Embryonic facial prominence (tissue), 1 donor: ENCODE data around the gene FANCI.
"Not testable (repeated sequence)": the region's sequence is repeated elsewhere in the genome, so short reads cannot be mapped to it uniquely, and the experiment has no call there.

Experiments
- DNase-seq: peaks from one replicate; pipeline ENCODE4 v3.0.0-alpha.2; 2016; ENCODE audit errors: extremely low spot score

The FANCI gene

GRCh38 chr15:89225588-89225987, 18.2 kb upstream of the FANCI start:
- DNase-seq, result no peak

GRCh38 chr15:89226359-89227221, 17.2 kb upstream of the FANCI start:
- DNase-seq, result no peak

DNA sequence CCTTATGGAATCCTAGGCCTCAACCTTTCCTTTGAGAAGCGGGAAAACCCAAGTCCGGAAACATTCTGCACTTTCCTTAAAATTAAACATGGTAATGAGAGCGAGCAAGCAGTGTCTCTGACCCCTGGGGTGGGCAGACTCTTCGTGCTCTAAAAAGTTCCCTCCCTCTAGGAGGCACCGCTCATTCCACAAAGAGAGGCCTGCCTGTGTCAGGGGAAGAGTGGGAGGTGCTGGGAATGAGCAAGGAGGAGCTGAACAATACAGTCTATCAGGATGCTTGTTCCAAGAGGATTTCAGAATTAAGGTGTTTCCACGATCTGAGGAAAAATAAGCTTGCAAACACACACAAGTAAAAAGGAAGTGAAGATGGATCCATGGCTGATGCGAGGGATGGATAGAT, 16.4 kb upstream of the FANCI start:
- DNase-seq, result no peak

- DNase-seq, result no peak
These were observed 13.5 kb upstream of the FANCI start for GRCh38 chr15:89230277-89230676.

DNA sequence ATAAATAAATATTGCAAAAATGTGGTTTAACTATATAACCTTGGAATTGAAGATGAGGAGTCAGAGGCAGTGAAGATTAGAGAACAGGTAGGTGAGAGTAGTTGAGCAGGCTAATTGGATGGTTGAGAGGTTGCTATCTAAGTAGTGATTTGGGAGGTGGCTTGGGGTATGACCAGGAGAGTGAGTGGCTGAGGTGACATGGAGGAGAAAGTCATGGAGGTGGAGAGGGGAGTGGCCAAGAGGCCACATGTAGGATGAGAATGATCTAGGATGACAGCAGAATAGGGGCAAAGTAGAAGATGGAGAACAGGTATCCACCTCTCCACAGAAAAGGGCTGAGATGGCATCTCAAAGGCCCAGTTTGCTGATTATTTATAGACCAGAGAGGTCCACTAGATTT, 11.9 kb upstream of the FANCI start:
- no peak for DNase-seq

GRCh38 chr15:89239883-89240810, 3.6 kb upstream of the FANCI start:
- DNase-seq, result not testable (repeated sequence)

DNA sequence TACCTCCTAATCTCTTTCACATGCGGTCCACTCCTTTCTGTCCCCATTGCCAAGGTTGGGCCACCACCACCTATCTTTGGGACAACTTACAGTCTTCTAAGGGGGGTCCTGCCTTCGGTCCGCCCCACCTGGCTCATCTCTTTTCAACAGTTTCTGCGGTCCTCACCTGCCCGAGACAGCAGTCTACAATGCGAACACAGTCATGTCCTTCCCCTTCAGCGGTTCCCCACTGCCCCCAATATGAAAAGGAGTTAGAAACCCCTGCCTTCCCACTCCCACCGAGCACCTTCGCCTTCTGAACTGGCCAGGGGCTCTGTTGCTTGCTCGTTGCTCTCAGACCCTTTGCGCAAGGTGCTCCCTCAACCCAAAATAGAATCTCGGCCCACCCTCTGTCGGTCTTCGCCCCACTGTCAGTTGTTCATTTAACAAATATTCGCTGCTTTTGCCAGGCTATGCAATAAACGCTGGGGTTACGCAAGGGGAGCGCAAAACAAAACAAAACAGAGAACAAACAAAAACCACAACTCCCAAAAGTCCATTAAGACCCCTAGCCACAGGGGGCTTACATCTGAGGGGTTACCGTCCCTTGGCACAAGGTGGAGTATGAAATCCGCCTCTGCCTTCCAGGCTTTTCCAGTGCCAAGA, 611 bp upstream of the FANCI start:
- DNase-seq, result no peak

DNA sequence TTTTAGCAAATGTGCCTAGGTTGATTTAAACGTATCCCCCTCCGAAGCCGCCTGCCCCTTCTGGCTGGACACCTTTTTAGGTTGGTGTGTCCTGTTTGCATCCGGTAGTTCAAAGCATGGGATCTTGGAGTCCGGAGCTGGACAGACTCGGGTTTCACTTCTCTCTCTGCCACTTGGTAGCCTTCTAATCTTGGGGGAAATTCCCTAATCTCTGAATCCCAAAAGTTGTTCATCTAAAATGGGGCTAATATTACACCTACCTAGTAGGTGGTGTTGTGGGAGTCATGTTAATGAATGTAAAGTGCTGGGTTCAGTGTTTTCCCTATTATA, 760 bp downstream of the FANCI start:
- DNase-seq, result no peak

DNA sequence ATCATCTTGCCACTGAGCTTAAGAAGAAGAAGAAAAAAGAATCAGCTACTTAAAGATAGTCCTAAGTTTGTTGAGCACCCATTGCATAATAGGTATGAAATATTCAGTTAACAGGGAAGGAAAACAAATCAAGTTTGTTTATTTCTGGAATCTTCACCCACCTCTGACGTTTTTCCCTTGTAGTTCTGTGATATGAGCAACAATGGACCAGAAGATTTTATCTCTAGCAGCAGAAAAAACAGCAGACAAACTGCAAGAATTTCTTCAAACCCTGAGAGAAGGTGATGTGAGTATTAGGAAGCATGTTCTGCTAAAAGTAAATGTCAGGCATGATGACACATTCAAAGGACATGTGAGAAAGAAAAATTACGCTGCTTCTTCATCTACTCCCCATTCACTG, 3.7 kb downstream of the FANCI start:
- no peak for DNase-seq

DNA sequence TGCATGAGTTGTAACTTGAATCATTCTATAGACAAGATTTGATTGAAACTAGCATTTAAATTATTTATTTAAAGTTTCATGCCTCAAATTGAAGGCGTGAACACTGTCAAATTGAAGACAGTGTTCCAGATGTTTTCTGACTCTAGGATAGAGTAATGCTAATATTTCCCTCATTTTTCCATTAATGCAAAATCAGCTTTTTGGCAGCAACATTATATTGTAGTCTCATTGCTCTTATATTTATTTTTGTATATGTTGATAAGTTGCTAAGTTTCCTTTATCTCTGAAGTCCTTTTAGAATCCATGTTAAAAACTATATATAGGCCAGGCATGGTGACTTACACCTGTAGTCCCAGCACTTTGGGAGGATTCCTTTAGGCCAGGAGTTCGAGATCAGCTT, 4.8 kb downstream of the FANCI start:
- DNase-seq, result no peak

DNA sequence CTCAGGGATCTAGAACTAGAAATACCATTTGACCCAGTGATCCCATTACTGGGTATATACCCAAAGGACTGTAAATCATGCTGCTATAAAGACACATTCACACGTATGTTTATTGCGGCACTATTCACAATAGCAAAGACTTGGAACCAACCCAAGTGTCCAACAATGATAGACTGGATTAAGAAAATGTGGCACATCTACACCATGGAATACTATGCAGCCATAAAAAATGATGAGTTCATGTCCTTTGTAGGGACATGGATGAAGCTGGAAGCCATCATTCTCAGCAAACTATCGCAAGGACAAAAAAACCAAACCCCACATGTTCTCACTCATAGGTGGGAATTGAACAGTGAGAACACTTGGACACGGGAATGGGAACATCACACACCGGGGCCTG, 6.4 kb downstream of the FANCI start:
- DNase-seq, result not testable (repeated sequence)

GRCh38 chr15:89277281-89277680, 33.5 kb downstream of the FANCI start:
- not testable (repeated sequence) for DNase-seq

GRCh38 chr15:89278307-89278706, 34.5 kb downstream of the FANCI start:
- no peak for DNase-seq

DNA sequence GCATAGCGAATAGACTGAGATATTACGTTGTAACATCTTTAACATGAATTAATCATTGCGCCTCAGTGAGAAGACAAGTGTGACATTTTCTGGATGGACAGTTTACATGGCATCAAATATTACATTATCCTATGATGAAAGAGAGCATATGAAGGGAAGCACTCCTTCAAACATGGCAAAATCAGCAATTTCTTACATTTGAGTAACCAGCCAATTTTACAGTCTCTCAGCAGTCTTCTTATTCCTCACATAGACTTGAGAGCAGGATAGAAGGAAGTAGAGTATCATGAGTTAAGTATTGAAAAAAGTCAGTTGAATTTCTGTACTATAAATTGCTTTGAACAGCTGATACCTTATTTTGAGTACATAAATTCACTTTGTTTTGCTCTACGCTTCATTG, 38.9 kb downstream of the FANCI start:
- DNase-seq, result no peak

DNA sequence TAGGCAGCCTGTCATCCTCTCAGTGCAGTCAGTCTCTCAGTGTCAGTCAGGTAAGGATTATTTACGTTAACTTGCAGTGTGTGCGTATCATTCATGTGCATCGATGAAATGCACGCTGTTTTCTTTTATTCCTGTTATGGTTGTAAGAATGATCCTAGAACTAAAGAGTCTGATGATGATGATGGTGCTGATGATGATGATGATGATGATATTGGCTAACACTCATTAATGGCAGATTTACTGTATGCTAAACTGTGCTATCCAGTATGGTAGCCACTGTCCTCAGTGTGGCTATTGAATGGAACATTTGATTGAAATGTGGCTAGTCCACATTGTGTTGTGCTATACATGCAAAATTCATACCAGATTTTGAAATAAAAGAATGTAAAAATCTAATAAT, 39.4 kb downstream of the FANCI start:
- no peak for DNase-seq

GRCh38 chr15:89291934-89292438, 48.2 kb downstream of the FANCI start:
- DNase-seq, result no peak

DNA sequence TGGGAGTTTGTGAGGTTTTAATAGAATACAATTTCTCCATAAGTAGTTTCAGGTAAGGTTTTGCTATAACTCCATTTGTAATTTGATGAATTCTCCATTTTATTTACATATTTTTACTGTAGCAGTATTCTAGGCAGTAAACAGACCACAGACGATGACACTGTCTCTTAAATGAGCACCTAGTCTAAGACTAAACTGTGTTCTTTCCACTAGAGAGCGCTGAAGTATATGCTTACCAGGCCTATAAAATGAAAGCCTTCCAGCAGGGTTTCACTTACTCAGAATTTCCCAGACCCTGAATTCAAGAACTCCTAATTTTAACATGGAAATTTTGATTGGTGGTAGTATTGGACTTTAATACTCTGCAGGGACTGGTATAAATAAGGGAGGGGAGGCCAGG, 49.2 kb downstream of the FANCI start:
- no peak for DNase-seq

DNA sequence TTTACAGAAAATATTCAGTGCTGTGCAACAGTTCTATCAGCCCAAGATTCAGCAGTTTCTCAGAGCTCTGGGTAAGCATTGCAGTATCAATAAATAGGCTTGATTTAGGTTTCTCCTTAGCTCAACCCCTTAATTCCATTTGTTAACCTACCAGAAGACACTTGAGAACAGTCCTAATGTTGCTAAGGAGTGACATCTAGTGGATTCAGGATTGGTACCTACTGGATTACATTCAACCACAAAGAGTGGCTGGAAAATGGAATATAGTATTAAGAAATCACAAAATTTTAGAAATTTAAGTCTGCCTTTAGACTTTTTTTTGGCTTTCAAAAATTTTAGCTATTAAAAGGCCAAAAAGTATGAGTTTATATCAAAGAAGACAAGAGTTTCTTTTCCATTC, 56.1 kb downstream of the FANCI start:
- DNase-seq, result no peak

- no peak for DNase-seq
These were observed 57.7 kb downstream of the FANCI start for GRCh38 chr15:89301304-89302089.

DNA sequence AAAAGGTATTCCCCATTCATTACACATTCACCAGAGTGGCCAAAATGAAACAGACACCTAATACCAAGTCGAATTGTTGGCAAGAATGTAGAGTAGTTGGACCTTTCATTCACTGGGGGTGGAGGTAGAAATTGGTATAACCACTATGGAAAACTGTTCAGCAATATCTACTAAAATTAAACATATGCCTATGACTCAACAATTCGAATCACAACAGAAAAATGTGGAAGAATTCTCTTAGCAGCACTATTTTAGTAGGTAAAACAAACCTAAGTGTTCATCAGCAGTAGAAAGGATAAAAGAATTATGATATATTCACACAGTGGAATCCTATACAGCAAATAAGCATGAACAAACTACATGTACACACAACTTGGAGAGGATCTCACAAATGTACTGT, 60.2 kb downstream of the FANCI start:
- DNase-seq, result no peak

DNA sequence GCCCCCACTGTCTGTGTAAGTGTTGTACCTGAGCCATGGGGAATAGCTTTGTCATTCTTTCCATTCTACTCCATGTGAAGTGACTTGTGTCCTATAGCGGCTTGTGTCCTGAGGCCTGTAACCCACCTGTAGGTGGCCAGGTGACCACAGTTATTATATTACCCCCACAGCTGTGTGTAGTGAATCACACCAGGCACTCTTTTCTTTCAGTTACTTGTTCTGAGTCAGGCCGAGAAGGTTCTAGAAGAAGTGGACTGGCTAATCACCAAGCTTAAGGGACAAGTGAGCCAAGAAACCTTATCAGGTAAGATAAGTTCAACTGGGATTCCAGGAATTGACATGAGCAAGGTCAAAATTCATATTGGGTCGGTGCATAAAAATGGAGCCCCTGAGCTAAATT, 61.6 kb downstream of the FANCI start:
- no peak for DNase-seq
